ENCODE measurements around the gene LRP1.

The LRP1 gene

DNA sequence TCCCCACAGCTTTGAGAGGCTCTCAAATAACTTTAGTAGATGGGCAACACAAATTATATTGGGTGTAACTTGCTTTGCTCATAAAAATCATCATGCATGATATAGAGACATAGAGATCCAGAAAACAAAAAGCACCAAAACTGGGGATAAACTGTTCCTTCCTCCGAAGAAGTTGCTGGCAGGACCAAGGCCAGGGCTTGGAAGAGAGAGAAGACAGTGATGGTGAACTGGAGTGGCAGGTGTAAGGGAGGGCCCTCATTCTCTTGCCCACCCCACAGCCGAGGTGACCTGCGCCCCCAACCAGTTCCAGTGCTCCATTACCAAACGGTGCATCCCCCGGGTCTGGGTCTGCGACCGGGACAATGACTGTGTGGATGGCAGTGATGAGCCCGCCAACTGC, 72.9 kb downstream of the LRP1 start:
- H3K9me2 ChIP-seq (replicated peaks; ENCODE audit: control insufficient read depth, low read length): no peaks in the 10 kb centered on the region
- no peaks in the 10 kb centered on the region for H3K36me3 ChIP-seq (ENCODE audit: control insufficient read depth, low read length)

DNA sequence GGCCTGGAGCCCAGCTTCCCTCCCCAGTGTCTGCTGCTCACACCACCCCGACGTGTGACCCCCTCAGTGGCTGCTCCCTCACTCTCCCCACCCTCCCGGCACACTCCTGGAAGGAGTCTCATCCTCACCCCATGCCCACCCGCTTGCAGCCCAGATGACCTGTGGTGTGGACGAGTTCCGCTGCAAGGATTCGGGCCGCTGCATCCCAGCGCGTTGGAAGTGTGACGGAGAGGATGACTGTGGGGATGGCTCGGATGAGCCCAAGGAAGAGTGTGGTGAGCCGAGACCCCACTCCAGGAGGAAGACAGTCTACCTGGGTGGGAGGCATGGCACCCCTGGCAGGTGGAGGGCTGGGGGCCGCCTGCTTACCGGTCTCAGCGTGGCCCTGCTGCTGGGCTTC, 73.3 kb downstream of the LRP1 start:
- Histone ChIP-seq H3K27ac (ENCODE audit: low read depth, low read length) (no peak overlapping the region), H3K4me2 (ENCODE audit: low read length) (no peak overlapping the region), H4K20me1 (ENCODE audit: control insufficient read depth, insufficient read depth, low read depth, low read length) (no peaks in the 10 kb centered on the region), H3K9me2 (replicated peaks; ENCODE audit: control insufficient read depth, low read length) (no peaks in the 10 kb centered on the region), H3K36me3 (ENCODE audit: control insufficient read depth, low read length) (no peaks in the 10 kb centered on the region), H3K4me1 (ENCODE audit: control insufficient read depth, low read length) (no peaks in the 10 kb centered on the region), H3K9me3 (ENCODE audit: control insufficient read depth, insufficient read depth, low read length) (no peaks in the 10 kb centered on the region), H3K27me3 (ENCODE audit: control insufficient read depth, low read length) (no peaks in the 10 kb centered on the region), H3K4me3 (ENCODE audit: low read length) (no peak overlapping the region), H3K79me2 (ENCODE audit: control insufficient read depth, low read length) (no peaks in the 10 kb centered on the region), H3F3A (ENCODE audit: control insufficient read depth, insufficient read depth) (no peaks in the 10 kb centered on the region)
- no peak for TF ChIP-seq EZH2phosphoT487 (IDR thresholded peaks at IDR 0.05; ENCODE audit: borderline replicate concordance, low read length)
- TF ChIP-seq, protein P1, sequence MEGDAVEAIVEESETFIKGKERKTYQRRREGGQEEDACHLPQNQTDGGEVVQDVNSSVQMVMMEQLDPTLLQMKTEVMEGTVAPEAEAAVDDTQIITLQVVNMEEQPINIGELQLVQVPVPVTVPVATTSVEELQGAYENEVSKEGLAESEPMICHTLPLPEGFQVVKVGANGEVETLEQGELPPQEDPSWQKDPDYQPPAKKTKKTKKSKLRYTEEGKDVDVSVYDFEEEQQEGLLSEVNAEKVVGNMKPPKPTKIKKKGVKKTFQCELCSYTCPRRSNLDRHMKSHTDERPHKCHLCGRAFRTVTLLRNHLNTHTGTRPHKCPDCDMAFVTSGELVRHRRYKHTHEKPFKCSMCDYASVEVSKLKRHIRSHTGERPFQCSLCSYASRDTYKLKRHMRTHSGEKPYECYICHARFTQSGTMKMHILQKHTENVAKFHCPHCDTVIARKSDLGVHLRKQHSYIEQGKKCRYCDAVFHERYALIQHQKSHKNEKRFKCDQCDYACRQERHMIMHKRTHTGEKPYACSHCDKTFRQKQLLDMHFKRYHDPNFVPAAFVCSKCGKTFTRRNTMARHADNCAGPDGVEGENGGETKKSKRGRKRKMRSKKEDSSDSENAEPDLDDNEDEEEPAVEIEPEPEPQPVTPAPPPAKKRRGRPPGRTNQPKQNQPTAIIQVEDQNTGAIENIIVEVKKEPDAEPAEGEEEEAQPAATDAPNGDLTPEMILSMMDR (IDR thresholded peaks at IDR 0.05; ENCODE audit: low read depth, low read length, poor library complexity, severe bottlenecking): no peak

More for the DNA sequence above, 72.9 kb downstream of the LRP1 start:
- H3F3A ChIP-seq (ENCODE audit: control insufficient read depth, insufficient read depth): no peaks in the 10 kb centered on the region
- no peaks in the 10 kb centered on the region for H3K9me3 ChIP-seq (ENCODE audit: control insufficient read depth, insufficient read depth, low read length)
- no peaks in the 10 kb centered on the region for H3K4me1 ChIP-seq (ENCODE audit: control insufficient read depth, low read length)
- H4K20me1 ChIP-seq (ENCODE audit: control insufficient read depth, insufficient read depth, low read depth, low read length): no peaks in the 10 kb centered on the region
- no peaks in the 10 kb centered on the region for H3K27me3 ChIP-seq (ENCODE audit: control insufficient read depth, low read length)
- H3K79me2 ChIP-seq (ENCODE audit: control insufficient read depth, low read length): no peaks in the 10 kb centered on the region
- no peak overlapping the region for H3K27ac ChIP-seq (ENCODE audit: low read depth, low read length)
- no peak overlapping the region for H3K4me2 ChIP-seq (ENCODE audit: low read length)
- TF ChIP-seq, protein P1 (IDR thresholded peaks at IDR 0.05; ENCODE audit: low read depth, low read length, poor library complexity, severe bottlenecking): no peak
- no peak for TF ChIP-seq EZH2phosphoT487 (IDR thresholded peaks at IDR 0.05; ENCODE audit: borderline replicate concordance, low read length)
- H3K4me3 ChIP-seq (ENCODE audit: low read length): no peak overlapping the region

DNA sequence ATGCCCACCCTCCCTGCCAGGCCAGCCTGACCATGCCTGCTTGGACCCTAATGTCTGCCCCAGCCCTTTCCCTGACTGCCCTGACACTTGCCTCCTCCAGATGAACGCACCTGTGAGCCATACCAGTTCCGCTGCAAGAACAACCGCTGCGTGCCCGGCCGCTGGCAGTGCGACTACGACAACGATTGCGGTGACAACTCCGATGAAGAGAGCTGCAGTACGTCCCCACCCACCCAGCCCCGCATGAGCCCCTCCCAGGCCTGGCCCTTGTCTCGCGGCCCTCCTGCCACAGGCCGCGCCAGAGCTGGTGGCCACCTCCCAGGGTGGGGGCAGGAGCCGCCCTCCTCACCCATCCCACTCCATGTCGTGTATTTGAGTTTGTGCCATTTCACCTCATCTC, 74.0 kb downstream of the LRP1 start:
- H3K4me3 ChIP-seq (ENCODE audit: low read length): no peak overlapping the region
- H3K27me3 ChIP-seq (ENCODE audit: control insufficient read depth, low read length): no peaks in the 10 kb centered on the region
- no peak for TF ChIP-seq EZH2phosphoT487 (IDR thresholded peaks at IDR 0.05; ENCODE audit: borderline replicate concordance, low read length)
- TF ChIP-seq, protein P1 (IDR thresholded peaks at IDR 0.05; ENCODE audit: low read depth, low read length, poor library complexity, severe bottlenecking): no peak
- no peaks in the 10 kb centered on the region for H3K4me1 ChIP-seq (ENCODE audit: control insufficient read depth, low read length)
- H3K9me3 ChIP-seq (ENCODE audit: control insufficient read depth, insufficient read depth, low read length): no peaks in the 10 kb centered on the region
- H3K27ac ChIP-seq (ENCODE audit: low read depth, low read length): no peak overlapping the region
- H3F3A ChIP-seq (ENCODE audit: control insufficient read depth, insufficient read depth): no peaks in the 10 kb centered on the region
- H3K79me2 ChIP-seq (ENCODE audit: control insufficient read depth, low read length): no peaks in the 10 kb centered on the region
- H3K36me3 ChIP-seq (ENCODE audit: control insufficient read depth, low read length): no peaks in the 10 kb centered on the region
- H3K9me2 ChIP-seq (replicated peaks; ENCODE audit: control insufficient read depth, low read length): no peaks in the 10 kb centered on the region
- H4K20me1 ChIP-seq (ENCODE audit: control insufficient read depth, insufficient read depth, low read depth, low read length): no peaks in the 10 kb centered on the region
- H3K4me2 ChIP-seq (ENCODE audit: low read length): no peak overlapping the region

DNA sequence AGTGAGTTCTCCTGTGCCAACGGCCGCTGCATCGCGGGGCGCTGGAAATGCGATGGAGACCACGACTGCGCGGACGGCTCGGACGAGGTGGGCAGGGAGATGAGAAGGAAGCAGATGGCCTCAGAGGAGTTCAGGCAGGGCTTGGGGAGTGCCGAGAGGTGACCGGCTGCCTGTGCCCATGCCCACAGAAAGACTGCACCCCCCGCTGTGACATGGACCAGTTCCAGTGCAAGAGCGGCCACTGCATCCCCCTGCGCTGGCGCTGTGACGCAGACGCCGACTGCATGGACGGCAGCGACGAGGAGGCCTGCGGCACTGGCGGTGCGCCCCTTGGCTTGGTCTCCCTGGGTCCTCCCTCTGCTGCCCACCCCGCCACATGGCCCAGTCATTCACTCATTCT, 74.9 kb downstream of the LRP1 start:
- Histone ChIP-seq H3K27me3 (ENCODE audit: control insufficient read depth, low read length) (no peaks in the 10 kb centered on the region), H4K20me1 (ENCODE audit: control insufficient read depth, insufficient read depth, low read depth, low read length) (no peaks in the 10 kb centered on the region), H3K9me2 (replicated peaks; ENCODE audit: control insufficient read depth, low read length) (no peaks in the 10 kb centered on the region), H3F3A (ENCODE audit: control insufficient read depth, insufficient read depth) (no peaks in the 10 kb centered on the region), H3K79me2 (ENCODE audit: control insufficient read depth, low read length) (no peaks in the 10 kb centered on the region), H3K9me3 (ENCODE audit: control insufficient read depth, insufficient read depth, low read length) (no peaks in the 10 kb centered on the region), H3K36me3 (ENCODE audit: control insufficient read depth, low read length) (no peaks in the 10 kb centered on the region), H3K27ac (ENCODE audit: low read depth, low read length) (no peak overlapping the region), H3K4me2 (ENCODE audit: low read length) (no peak overlapping the region), H3K4me1 (ENCODE audit: control insufficient read depth, low read length) (no peaks in the 10 kb centered on the region), H3K4me3 (ENCODE audit: low read length) (no peak overlapping the region)
- TF ChIP-seq, protein P1 (IDR thresholded peaks at IDR 0.05; ENCODE audit: low read depth, low read length, poor library complexity, severe bottlenecking): no peak
- TF ChIP-seq EZH2phosphoT487 (IDR thresholded peaks at IDR 0.05; ENCODE audit: borderline replicate concordance, low read length): no peak

All from DOHH2 (cell line).